ENCODE measurements around the gene SREBF2. TPM values are rescaled to one million over a fixed set of nuclear protein-coding genes. Genes with fewer than 3 reads are reported as not detected.

SREBF2 gene
- total and polyA plus RNA-seq, 9 of the 15 experiments (the other 6 are each of a cell fraction or from before 2014, with no cell fraction given), result 1.1 to 84.2 (median 26.9) TPM

- TF ChIP-seq ZNF41 (CRISPR knock-in tag; conservative IDR thresholded peaks at IDR 0.05) (no peak), CC2D1A (IDR thresholded peaks at IDR 0.05) (peak; percentile 32; the same call in 1 of the 2 replicates), CTCF (IDR thresholded peaks at IDR 0.05 in 2 of 3, conservative IDR thresholded peaks at IDR 0.05 in 1 of 3; ENCODE audit: insufficient read depth in 2 of 3, low read depth in 1 of 3, low read length in 3 of 3) (peak; percentile 77 to 83 (median 79)), TAF9B (IDR thresholded peaks at IDR 0.05; ENCODE audit: partially characterized antibody) (no peak), XRCC4 (IDR thresholded peaks at IDR 0.05; ENCODE audit: extremely low read depth, insufficient read depth, insufficient read length) (no peak), THRB (CRISPR knock-in tag; conservative IDR thresholded peaks at IDR 0.05) (no peak), POLR2AphosphoS5 (IDR thresholded peaks at IDR 0.05; ENCODE audit: control insufficient read depth, insufficient read depth, low read depth, low read length) (no peak), TFAP4 (CRISPR knock-in tag; IDR thresholded peaks at IDR 0.05; ENCODE audit: borderline replicate concordance) (0 out of 2 replicates have a peak, but pooled peaks have one; percentile 30), ELF1 (tag; IDR thresholded peaks at IDR 0.05) (peak; percentile 45; the same call in 1 of the 2 replicates), ZNF586 (CRISPR knock-in tag; conservative IDR thresholded peaks at IDR 0.05) (no peak), MITF (IDR thresholded peaks at IDR 0.05) (no peak), BRD4 (IDR thresholded peaks at IDR 0.05) (no peak), NR1H2 (CRISPR knock-in tag; IDR thresholded peaks at IDR 0.05) (no peak), LARP7 (IDR thresholded peaks at IDR 0.05) (no peak), KLF1 (tag; IDR thresholded peaks at IDR 0.05) (no peak), ZNF197 (CRISPR knock-in tag; IDR thresholded peaks at IDR 0.05; ENCODE audit: low read depth) (no peak), E2F5 (CRISPR knock-in tag; IDR thresholded peaks at IDR 0.05) (no peak)
- TF ChIP-seq, protein P1, sequence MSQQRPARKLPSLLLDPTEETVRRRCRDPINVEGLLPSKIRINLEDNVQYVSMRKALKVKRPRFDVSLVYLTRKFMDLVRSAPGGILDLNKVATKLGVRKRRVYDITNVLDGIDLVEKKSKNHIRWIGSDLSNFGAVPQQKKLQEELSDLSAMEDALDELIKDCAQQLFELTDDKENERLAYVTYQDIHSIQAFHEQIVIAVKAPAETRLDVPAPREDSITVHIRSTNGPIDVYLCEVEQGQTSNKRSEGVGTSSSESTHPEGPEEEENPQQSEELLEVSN (IDR thresholded peaks at IDR 0.05; ENCODE audit: borderline replicate concordance in 1 of 2, extremely low read depth in 1 of 2, insufficient read depth in 1 of 2, insufficient read length in 1 of 2, low read depth in 1 of 2, low read length in 1 of 2, poor library complexity in 1 of 2, severe bottlenecking in 1 of 2), result peak; percentile 22 to 51
Measured at GRCh38 chr22:41940832-41941765, 108.2 kb downstream of the SREBF2 start (continued).
